Stimulated activated CD8-positive, alpha-beta memory T cell treated with anti-CD3 and anti-CD28 coated beads, Interleukin-4, amount 100 ng/mL, for 24 hours (primary cell): Measurements from ENCODE around the gene CTSZ.
"Not testable (repeated sequence)": the region's sequence is repeated elsewhere in the genome, so short reads cannot be mapped to it uniquely, and the experiment has no call there.

ENCODE experiments used
- DNase-seq: peaks from one replicate; pipeline ENCODE4 v3.0.0-alpha.2; 2020; ENCODE audit warnings: low read depth

The CTSZ gene

GRCh38 chr20:59013031-59013951, 6.2 kb upstream of the CTSZ start:
- DNase-seq: no peak

DNA sequence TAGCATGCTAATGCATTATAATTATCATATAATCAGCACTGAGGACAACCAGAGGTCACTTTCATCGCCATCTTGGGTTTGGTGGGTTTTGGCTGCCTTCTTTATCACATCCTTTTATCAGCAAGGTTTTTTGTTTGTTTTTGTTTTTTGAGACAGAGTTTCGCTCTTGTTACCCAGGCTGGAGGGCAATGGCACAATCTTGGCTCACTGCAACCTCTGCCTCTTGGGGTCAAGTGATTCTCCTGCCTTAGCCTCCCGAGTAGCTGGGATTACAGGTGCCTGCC, 4.8 kb upstream of the CTSZ start:
- DNase-seq: not testable (repeated sequence)

DNA sequence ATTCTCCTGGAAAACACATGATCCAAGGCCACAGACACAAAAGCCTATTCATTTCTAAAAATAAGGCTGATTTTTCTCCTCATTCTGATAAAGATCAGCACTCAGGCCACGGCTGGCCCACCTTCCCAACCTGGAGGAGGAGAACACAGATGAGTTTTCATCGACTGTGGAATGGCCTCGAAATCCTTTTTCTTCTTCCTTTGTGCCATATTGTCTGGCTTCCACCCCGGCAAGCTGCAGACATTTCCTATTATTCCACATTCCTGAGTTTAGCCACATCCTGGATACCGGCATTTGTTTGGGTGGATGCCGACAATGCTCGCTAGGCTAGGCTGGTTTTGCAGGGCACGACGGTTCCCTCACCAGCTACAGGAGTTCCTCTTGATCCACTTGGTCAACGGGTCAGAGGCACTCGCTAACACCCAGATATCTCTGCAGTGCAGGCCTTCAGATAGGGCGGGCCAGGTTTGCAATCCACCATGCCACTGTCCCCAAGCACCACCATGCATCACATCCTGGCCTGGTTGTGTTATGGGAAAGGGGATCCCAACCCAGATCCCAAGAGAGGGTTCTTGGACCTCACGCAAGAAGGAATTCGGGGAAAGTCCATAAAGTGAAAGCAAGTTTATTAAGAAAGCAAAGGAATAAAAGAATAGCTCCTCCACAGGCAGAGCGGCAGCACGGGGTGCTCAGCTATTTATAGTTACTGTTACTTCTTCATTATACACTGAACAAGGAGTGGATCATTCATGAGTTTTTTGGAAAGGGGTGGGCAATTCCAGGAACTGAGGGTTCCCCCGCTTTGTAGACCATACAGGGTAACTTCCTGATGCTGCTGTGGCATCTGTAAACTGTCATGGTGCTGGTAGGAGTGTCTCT, 4.2 kb upstream of the CTSZ start:
- no peak for DNase-seq

- DNase-seq: no peak
Measured at GRCh38 chr20:59010321-59010994, 3.4 kb upstream of the CTSZ start.

DNA sequence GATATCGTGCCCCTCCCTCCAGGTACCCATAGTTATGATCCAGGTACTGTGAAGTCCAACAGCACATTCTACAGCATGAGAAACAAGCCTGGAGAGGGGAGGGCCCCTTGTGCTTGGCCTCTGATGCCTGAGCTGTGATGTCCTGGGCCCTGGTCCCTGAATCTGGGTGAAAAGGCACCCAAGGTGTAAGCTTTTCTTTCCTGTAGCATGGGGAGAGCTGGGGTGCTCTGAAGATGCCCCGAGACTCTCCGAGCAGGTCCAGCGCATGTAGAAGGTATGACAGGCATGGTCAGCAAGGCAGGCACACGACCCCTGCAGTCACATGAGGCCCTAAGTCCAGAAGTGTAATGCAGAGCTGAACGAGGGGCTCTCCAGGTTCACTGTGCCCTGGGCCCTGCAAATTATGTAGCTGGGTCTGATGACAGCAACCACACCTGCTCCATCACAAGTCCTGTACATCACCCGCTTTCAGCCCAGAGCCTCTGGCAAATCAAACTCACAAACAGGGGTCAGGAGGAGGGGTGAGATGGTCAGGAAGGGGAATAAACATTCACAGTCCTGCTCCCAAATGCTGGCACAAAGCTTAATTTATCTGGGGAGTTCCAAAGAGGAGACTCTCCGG, 1.8 kb upstream of the CTSZ start:
- no peak for DNase-seq

GRCh38 chr20:59007665-59008511, 834 bp upstream of the CTSZ start:
- no peak for DNase-seq

DNA sequence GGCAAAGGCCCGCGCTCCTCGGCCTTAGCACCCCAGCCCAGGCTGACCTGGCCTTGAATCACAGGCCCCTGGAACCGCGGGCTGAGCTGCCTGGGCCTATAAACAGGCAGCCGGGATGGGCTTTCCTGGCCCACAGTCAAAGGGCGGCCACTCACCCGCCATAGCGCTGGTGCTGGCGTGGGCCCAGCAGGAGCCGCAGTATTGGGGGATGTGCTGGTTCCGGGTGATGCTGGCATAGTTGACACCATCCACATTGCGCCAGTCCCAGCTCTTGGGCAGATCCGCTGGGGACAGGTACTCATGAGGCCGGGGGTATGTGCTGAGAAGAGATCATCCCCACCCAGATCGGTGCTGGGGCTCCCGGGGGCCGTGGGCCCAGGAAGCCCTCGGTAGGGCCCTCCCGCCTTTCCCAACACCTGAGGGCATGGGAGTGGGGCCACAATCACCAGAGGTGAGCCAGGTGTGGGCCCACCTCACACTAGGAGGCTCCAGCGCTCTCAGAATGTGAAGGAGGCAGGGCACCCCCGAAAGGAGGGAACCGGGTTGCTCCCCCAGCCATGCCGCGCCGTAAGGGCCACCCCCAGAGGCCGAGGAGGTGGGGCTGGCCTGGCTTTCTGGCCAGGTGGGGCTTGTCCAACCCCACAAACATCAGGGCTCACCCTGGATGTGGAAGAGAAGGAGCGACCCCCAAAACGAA, 739 bp downstream of the CTSZ start:
- no peak for DNase-seq

DNA sequence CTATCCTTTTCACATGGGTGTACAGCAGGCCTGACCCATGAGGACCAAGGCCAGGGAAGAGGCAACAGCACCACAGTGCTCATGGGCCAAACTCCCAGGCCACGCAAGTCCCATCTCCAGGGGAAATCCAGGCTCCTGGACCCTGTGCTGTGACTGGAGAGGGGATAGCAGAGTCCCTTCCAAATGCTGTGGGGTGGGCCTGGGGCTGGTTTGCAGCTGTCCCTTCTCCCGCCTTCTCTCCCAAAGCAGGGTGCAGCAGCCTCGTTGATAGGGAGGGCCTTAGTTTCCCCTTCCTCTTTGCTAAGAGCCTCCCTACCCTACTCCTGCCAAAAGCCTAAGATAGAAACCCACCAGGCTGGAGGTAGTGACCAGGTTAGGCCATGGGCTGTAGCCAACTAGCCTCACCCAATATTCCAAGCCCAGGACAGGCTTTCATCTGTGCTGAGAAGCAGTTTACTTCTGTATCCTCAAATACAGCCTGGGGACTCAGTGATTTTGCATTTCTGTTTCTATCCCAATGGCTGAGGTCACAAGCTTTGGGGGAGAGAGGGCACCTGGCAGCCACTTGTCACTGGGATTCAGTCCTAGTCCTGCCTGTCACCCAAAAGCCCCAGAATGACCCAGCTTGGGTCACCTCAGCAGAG, 1.4 kb downstream of the CTSZ start:
- no peak for DNase-seq

- DNase-seq: no peak
Measured at GRCh38 chr20:59004763-59005522, 2.1 kb downstream of the CTSZ start.

DNA sequence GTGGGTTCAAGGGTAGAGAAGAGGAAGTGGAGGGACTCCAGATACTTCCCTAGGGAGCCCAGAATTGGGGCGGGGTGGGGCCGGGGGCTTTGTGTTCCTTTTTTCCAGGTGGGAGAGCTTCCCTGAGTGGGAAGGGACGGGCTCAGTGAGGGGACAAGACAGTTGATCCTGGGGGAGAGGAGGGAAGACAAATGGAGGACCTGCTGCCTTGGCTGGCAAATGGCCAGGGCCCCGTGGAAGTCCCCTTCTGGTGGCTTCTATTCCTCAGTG, 2.6 kb downstream of the CTSZ start:
- DNase-seq: no peak

DNA sequence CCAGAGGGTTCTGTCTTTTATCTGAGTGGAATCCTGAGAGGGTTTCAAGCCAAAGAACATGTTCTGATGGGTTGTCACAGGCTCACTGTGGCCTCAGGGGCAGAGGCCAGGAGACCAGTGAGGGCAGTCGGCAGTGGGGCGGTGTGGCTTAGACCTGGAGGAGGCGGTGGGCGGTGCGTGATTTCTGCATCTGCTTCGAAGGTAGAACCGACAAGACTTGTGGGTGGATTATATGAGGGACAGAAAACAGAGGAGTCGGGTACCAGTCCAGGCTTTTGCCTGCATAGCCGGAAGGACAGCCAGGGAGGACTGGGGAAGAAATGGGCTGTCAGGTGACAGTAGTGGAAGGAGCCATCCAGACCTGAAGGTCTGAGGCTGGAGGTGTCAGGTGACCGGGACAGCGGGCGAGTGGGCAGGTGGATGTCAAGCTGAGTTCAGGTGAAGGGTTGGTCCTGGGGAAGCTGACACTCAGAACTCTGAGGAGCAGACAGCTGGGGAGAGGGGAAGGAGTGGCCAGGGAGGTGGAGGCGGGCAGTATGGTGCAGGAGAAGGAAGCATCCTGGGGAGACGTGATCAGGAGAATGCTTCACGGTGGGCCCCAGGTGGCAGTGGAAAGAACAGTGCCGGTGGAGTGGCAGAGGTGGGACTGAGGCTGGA, 3.1 kb downstream of the CTSZ start:
- no peak for DNase-seq

DNA sequence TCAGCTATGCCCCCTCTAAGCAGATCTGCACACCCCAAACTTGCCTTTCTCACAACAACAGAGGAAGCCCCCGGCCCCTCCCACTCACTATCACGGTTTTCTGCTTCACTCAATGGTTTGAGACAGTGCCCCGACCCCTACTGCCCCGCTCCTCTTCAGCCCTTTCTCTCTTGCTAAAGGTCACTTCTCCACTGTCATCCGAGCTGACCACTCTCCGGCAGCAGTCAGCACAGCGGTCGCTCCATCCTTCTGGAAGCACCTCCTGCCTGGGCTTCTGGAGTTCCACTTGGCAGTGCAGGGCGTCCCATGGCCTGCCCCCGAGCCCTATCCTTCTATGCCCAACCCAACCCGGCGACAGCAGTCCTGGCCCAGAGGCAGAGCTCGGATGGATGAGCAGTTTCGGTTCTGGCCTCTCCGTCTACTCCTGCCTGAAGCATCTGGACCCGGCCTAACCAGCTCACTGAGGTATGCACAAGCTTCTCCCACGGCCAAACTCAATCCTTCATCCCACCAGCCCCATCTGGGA, 4.1 kb downstream of the CTSZ start:
- DNase-seq: no peak

GRCh38 chr20:59002388-59002787, 4.7 kb downstream of the CTSZ start:
- no peak for DNase-seq

GRCh38 chr20:59001449-59002171, 5.4 kb downstream of the CTSZ start:
- DNase-seq: no peak

DNA sequence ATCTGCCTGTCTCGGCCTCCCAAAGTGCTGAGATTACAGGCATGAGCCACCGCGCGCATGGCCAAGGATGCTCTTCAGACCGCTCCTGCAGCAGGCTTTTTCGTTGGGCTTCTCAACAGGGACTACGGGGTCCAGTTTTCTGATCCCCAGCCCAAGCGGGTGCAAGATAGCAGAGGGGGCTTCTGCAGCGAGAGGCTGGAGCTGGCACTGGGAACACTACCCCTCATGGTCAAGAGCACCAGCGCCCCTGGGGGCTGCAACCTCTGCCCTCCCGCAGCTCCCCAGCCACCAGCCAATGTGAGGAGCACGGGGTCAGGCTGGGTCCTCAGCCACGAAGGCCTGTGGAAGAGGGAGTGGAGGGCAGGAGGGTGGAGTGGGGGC, 6.0 kb downstream of the CTSZ start:
- DNase-seq: no peak

GRCh38 chr20:59000326-59000725, 6.7 kb downstream of the CTSZ start:
- DNase-seq: no peak

- no peak for DNase-seq
Measured at GRCh38 chr20:58998656-58999055, 8.4 kb downstream of the CTSZ start.

- no peak for DNase-seq
Measured at GRCh38 chr20:58997141-58997770, 9.8 kb downstream of the CTSZ start.
